ENCODE measurements around the gene FAT1.
"Not testable (repeated sequence)": the region's sequence is repeated elsewhere in the genome, so short reads cannot be mapped to it uniquely, and the experiment has no call there.

FAT1 gene, protein sequence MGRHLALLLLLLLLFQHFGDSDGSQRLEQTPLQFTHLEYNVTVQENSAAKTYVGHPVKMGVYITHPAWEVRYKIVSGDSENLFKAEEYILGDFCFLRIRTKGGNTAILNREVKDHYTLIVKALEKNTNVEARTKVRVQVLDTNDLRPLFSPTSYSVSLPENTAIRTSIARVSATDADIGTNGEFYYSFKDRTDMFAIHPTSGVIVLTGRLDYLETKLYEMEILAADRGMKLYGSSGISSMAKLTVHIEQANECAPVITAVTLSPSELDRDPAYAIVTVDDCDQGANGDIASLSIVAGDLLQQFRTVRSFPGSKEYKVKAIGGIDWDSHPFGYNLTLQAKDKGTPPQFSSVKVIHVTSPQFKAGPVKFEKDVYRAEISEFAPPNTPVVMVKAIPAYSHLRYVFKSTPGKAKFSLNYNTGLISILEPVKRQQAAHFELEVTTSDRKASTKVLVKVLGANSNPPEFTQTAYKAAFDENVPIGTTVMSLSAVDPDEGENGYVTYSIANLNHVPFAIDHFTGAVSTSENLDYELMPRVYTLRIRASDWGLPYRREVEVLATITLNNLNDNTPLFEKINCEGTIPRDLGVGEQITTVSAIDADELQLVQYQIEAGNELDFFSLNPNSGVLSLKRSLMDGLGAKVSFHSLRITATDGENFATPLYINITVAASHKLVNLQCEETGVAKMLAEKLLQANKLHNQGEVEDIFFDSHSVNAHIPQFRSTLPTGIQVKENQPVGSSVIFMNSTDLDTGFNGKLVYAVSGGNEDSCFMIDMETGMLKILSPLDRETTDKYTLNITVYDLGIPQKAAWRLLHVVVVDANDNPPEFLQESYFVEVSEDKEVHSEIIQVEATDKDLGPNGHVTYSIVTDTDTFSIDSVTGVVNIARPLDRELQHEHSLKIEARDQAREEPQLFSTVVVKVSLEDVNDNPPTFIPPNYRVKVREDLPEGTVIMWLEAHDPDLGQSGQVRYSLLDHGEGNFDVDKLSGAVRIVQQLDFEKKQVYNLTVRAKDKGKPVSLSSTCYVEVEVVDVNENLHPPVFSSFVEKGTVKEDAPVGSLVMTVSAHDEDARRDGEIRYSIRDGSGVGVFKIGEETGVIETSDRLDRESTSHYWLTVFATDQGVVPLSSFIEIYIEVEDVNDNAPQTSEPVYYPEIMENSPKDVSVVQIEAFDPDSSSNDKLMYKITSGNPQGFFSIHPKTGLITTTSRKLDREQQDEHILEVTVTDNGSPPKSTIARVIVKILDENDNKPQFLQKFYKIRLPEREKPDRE (N-terminal part only)

GRCh38 chr4:186723292-186724057 is at the start of gene FAT1:
FAT1 (minus strand) TSS chr4:186723856; CDS start chr4:186709827, 14,029 bp downstream.
- no peak for DNase-seq

- no peak for DNase-seq
Measured at GRCh38 chr4:186772936-186773487, 49.4 kb upstream of the FAT1 start.

DNA sequence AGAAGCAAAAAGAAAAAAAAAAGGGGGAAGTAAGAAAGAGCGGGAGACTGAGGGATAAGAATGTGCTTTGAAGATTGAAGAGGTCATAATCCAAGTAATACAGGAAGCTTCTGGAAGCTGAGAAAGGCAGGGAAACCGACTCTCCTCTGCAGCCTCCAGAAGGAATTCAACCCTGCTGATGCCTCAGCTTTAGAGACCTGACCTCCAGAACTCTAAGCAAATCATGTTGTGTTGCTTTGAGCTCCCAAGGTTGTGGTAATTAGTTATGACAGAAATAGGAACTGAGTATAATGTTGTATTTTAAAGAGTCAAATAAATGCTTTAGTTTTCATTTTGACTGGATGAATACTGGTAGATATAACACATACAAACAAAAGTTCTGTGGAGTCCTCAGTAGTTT is 48.0 kb upstream of the FAT1 start:
- no peak for DNase-seq

GRCh38 chr4:186770481-186771175 is 47.0 kb upstream of the FAT1 start:
- DNase-seq: no peak

DNA sequence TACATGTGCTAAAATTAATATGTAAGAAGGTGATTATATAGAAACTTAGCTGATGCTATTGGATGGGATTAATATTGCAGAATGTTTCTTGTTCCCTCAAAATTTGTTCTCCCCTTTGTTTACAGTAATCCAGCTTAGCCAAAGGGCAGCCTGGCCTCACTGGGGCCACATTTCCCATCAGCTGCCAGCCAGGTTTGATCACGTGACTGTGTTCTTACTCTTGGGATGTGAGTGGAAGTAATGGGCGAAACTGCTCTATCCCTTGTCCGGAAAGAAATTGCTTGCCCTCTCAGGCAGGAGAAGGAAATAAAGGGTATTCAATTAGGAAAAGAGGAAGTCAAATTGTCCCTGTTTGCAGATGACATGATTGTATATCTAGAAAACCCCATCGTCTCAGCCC is 44.1 kb upstream of the FAT1 start:
- no peak for DNase-seq

- no peak for DNase-seq
Measured at GRCh38 chr4:186765673-186766546, 42.3 kb upstream of the FAT1 start.

GRCh38 chr4:186765138-186765537 is 41.5 kb upstream of the FAT1 start:
- no peak for DNase-seq

GRCh38 chr4:186764457-186764856 is 40.8 kb upstream of the FAT1 start:
- no peak for DNase-seq

GRCh38 chr4:186762865-186763264 is 39.2 kb upstream of the FAT1 start:
- DNase-seq: no peak

- no peak for DNase-seq
Measured at GRCh38 chr4:186762361-186762760, 38.7 kb upstream of the FAT1 start.

GRCh38 chr4:186761956-186762355 is 38.3 kb upstream of the FAT1 start:
- DNase-seq: not testable (repeated sequence)

DNA sequence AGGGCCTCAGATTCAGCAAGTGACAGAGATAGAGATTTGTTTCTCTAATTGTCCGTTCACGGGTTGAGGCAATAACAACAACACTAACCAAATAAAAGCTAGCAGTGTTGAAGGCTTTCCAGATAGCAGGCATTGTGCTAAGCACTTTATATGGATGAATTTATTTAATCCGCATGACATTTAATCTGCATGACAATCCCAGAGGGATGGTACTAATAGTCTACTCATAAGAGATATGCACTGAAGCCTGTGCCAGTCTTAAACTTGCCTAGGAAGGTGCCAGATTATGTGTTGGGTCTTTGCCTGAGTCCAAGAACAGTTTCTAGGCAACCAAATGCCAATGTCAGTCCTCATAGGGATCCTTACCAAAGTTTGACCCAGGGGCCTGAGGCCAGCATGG is 37.7 kb upstream of the FAT1 start:
- no peak for DNase-seq

GRCh38 chr4:186760576-186760975 is 36.9 kb upstream of the FAT1 start:
- DNase-seq: no peak

DNA sequence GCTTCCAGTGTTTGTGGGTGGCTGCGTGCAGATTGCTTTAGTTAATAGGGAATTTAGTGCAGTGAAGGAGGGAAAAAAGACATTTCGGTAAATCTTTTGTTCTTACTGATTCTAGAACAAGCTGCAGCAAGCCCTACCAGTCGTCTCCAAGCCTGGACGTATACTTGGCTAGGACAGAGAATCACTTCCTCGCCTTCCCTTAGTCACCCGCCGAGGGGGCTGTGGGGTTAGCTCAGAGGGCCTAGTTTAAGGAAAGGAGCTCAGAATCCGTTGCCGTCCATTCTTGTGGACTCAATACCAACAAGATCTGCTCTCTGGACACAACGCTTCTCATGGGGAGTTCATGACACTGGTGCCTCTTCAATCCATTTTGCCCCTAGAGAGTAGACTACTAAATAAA is 36.3 kb upstream of the FAT1 start:
- no peak for DNase-seq

GRCh38 chr4:186758929-186759682 is 35.5 kb upstream of the FAT1 start:
- no peak for DNase-seq

DNA sequence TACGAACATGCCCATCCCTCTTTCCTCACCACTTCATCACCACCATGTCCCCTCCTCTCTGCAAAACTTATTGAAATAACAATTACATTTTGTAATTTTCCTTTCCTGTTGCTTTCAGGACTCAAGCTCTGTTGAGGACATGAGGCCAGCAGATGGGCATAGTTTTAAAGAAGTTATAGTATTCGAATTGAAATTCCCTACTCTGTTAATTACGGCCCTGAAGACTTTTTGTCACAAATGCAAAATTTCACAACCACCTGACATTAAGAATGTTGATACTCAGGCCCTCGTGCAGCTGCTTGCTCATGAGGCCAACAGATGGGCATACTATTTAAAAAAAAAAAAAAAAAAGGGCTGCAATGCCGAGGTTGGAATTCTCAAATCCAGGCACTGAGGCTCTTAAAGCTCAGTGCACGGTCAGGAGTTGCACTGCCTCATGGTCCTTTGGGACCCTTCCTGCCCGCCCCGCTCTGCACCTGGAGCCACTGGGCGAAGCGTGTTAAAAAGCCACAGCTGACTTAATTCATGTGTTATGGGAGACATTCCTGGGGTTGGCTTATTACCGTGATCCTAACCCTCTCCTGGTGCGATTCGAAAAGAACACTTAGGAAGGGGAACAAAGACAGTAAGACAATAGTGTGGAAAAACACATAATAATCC is 34.2 kb upstream of the FAT1 start:
- no peak for DNase-seq

GRCh38 chr4:186756550-186756949 is 32.9 kb upstream of the FAT1 start:
- not testable (repeated sequence) for DNase-seq

DNA sequence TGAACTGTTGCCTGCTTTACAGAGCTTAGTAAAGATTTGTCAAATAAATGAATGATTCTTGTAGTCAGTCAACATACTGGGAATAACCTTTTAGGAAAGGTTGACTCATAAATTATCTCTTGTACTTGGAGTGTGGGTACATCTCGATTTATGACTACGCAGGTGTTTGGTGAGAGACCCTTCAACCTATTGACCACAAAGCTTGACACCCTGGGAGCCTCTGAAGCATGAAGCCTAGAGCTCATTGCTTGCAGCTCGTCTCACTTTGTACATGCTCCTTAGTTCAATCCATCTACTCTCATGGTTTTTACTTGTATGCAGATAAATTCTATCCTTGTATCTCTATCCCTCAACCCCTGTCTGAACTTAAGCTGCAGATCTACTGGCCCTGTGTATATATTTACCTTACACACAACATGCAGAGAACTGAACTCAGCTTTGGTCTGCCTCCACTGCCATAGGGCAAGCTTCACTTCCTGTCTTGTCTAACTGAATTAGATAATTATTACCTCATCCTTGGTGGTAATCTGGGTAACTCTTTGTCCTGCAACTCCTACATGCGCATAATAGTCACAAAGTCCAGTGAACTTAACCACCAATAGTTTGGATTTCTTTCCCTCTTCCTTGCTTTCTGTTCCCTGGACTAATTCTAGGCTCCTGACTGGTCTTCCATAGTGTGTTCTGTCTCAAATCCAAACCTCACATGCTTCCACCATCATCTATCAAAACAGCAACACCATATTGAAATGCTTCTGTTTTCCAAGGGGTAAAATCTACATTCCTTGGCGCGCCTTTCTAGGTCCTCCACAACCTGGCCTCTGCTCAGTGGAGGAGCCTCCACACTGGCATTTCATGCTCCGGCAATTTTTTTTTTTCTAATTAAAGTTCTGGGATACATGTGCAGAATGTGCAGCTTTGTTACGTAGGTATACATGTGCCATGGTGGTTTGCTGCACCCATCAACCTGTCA is 32.2 kb upstream of the FAT1 start:
- DNase-seq: no peak

Data from COR-L47 (cell line).